DND-41 (cell line): ENCODE measurements around the gene NPPB.

Experiments
- CTCF ChIP-seq: IDR thresholded peaks from 2 replicates; pipeline ENCODE4 v1.5.1; 2012; ENCODE audit warnings: borderline replicate concordance, low read length, moderate library complexity, mild to moderate bottlenecking; ENCODE audit not compliant: poor library complexity, severe bottlenecking; ENCODE audit errors: extremely low read depth
- EZH2 ChIP-seq: IDR thresholded peaks from 3 replicates; pipeline ENCODE4 v1.6.1; 2012; ENCODE audit warnings: borderline replicate concordance, low read depth, mild to moderate bottlenecking, moderate library complexity, low read length, inconsistent platforms; ENCODE audit not compliant: severe bottlenecking

- TF ChIP-seq CTCF (no peak), EZH2 (no peak)
Measured at GRCh38 chr1:11858613-11858967, at the start of gene NPPB.
